Measurements from ENCODE around the gene PNMA5. TPM values are rescaled to one million over a fixed set of nuclear protein-coding genes. Genes with fewer than 3 reads are reported as not detected.

Gene PNMA5
- not detected in 2 replicates for total RNA-seq

GRCh38 chrX:152993933-152994332 lies at the start of gene PNMA5:
Gene PNMA5 (minus strand): TSS chrX:152994116. CDS start chrX:152991598, 2,518 bp downstream.

Other genes starting within 250 kb of the PNMA5 start
- gene MAGEA2, start 240.3 kb downstream of the PNMA5 start, total RNA-seq = not detected in 2 replicates
- not detected in 2 replicates for gene CSAG3, start 234.9 kb downstream of the PNMA5 start, total RNA-seq
- gene MAGEA6, start 224.4 kb downstream of the PNMA5 start, total RNA-seq = not detected in 2 replicates
- gene CETN2, start 163.4 kb downstream of the PNMA5 start, total RNA-seq = 15.8 and 17.1 TPM in 2 replicates
- gene NSDHL, start 163.1 kb downstream of the PNMA5 start, total RNA-seq = 18.9 and 30.1 TPM in 2 replicates
- gene ZNF185, start 96.0 kb downstream of the PNMA5 start, total RNA-seq = 12.1 and 25.1 TPM in 2 replicates
- under 0.01 and 0.76 TPM in 2 replicates for gene PNMA3, start 62.4 kb upstream of the PNMA5 start, total RNA-seq
- 2.6 and 6.8 TPM in 2 replicates for gene PNMA6A, start 78.3 kb upstream of the PNMA5 start, total RNA-seq
- not detected in 2 replicates for gene MAGEA1, start 185.2 kb upstream of the PNMA5 start, total RNA-seq